Measurements from ENCODE around the gene GRIN2A.

GRIN2A gene

GRCh38 chr16:9868606-9869149, 313.6 kb downstream of the GRIN2A start:
- DNase-seq (ENCODE audit: low read depth in 1 of 2, low spot score in 1 of 2), result no peak

GRCh38 chr16:9867176-9867575, 315.1 kb downstream of the GRIN2A start:
- DNase-seq (ENCODE audit: low read depth in 1 of 2, low spot score in 1 of 2), result no peak

GRCh38 chr16:9864461-9864860, 317.8 kb downstream of the GRIN2A start:
- DNase-seq (ENCODE audit: low read depth in 1 of 2, low spot score in 1 of 2), result no peak

- no peak for DNase-seq (ENCODE audit: low read depth in 1 of 2, low spot score in 1 of 2)
Observed at GRCh38 chr16:9862327-9862726, 319.9 kb downstream of the GRIN2A start.

- no peak for DNase-seq (ENCODE audit: low read depth in 1 of 2, low spot score in 1 of 2)
Observed at GRCh38 chr16:9860876-9861275, 321.4 kb downstream of the GRIN2A start.

- DNase-seq (ENCODE audit: low read depth in 1 of 2, low spot score in 1 of 2), result no peak
Observed at GRCh38 chr16:9859701-9860327, 322.4 kb downstream of the GRIN2A start.

GRCh38 chr16:9854675-9855074, 327.6 kb downstream of the GRIN2A start:
- DNase-seq (ENCODE audit: low read depth in 1 of 2, low spot score in 1 of 2), result no peak

DNA sequence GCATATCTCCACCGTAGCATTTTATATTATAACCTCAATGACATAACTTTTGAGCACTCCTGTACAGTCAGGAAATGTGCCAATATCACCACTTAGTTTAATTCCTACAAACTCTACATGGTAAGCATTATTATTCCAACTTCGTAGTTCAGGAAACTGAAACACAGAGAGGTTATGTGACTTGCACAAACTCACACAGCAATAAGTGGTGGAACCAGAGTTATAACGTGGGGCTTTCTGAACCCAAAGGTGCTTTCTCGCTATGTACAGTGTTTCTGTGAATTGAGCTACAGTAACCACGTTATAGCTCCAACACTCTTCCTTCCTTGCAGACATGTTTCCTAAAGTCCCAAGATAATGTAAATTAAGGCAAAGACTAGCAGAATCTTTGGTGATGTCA, 330.2 kb downstream of the GRIN2A start:
- no peak for DNase-seq (ENCODE audit: low read depth in 1 of 2, low spot score in 1 of 2)

GRCh38 chr16:9850817-9851216, 331.4 kb downstream of the GRIN2A start:
- DNase-seq (ENCODE audit: low read depth in 1 of 2, low spot score in 1 of 2), result no peak

GRCh38 chr16:9849697-9850245, 332.5 kb downstream of the GRIN2A start:
- no peak for DNase-seq (ENCODE audit: low read depth in 1 of 2, low spot score in 1 of 2)

DNA sequence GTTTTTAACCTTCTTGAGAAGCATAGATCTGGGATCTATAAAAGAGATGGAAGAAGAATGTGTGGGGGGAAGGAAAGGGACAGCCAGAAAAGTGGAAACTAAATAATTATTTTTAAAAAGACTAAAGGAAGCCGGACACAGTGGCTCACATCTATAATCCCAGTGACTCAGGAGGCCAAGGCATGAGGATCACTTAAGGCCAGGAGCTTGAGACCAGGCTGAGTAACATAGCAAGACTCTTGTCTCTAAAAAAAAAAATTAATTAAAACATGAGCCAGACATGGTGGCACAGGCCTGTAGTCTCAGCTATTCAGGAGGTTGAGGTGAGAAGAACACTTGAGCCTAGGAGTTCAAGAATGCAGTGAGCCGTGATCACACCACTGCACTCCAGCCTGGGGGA, 335.1 kb downstream of the GRIN2A start:
- DNase-seq (ENCODE audit: low read depth in 1 of 2, low spot score in 1 of 2), result no peak

DNA sequence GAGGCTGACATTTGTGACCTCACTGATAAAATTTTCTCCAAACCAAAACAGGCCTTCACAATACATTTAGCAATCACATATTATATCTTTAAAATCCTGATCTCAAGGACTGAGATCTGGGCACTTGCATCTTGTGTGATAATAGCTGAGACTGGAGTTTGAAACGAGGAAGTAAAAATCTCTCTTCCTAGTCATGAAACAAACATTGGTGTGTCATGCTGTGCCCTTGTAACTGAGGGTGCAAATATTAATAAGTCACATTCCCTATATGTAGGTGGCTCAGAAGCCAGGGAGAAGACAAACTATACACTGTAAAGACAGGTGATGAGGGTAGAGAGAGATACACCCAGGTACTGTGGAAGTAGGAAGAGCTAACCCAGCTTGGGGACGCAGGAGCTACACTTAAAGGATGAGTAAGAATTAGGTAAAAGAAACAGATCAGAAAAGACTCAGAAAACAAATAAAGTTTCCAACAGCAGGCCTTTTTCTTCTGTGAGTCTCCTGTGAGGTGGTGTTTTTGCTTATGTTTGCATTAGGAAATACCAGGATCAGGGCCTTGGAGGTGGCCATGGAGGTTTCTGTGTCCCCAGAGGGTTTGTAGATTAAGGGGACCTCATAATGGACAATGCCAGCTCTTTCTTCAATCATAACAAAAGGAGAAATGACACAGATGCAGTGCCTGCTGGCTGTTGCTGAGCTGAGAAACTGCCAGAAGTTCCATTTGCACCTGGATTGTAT, 335.7 kb downstream of the GRIN2A start:
- no peak for DNase-seq (ENCODE audit: low read depth in 1 of 2, low spot score in 1 of 2)

DNA sequence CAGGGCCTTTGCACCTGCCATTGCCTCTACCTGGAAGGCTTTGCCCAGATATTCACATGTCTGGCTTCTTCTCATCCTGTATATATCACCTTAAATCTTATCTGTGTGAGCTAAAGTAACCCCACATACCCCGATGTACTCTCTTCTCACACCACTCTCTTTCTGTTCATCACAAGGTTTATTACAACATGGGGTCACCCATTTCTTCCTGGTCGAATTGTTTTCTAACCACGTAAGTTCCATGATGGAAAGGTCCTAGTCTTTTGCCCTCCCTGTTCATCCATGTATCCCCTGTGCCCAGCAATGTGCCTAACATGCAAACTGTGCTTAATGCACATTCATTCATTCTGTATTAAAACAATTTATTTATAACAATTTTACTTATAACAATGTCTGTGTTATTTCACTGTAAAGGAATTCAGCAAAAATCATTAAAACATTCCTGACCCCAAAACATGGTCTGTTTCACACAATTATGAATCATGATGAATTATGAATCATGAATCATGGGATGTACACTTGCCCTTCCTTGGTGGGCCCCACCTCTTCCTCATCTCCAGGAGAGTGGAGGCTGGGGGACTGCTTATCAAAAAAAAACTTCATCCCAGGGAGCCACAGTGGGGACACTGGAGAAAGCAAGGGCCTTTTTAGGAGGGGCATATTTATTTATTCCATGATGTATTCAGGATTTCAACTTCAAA, 336.4 kb downstream of the GRIN2A start:
- no peak for DNase-seq (ENCODE audit: low read depth in 1 of 2, low spot score in 1 of 2)

DNA sequence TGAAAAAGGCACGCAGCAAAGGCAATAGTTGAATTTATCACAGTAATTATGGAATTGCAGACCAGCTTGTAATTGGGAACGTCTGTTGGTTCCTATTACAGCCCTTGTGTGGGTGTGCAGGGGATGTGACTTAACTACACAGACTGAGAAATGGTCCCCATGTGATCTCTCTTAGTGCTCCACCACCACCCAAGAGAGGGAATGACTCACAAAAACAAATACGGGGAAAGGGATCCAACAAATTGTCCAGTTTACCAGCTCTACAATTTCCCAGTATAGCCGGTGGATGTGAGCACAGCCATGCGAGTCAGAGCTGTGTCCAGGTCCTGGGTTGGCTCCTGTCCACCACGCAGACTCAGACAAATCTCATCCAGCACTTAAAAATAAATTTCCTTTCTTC, 337.9 kb downstream of the GRIN2A start:
- no peak for DNase-seq (ENCODE audit: low read depth in 1 of 2, low spot score in 1 of 2)

DNA sequence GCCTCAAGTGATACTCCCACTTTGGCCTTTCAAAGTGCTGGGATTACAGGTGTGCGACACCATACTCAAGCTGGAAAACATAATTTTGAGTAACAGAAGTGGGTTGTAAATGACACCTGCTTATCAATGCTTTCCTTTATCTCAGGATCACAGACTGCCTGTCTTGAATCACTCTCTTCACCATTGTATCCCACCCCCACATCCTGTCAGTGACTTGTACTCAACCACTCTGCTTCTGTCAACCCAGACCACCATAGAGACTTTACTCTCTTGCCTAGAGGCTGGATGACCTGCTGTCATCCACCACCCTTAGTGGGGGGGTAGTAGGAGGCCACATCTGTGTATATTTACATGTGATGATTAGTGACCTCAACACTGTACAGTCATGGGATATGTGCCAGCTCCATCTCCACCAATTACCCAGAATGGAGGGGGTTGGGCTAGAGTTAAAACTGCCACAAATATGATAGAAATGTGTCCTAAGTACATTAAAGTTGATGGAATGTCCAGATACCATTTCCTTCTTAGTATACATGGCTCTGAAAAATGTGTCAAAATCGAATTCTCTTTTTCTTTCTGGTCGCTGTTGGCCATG, 338.7 kb downstream of the GRIN2A start:
- no peak for DNase-seq (ENCODE audit: low read depth in 1 of 2, low spot score in 1 of 2)

DNA sequence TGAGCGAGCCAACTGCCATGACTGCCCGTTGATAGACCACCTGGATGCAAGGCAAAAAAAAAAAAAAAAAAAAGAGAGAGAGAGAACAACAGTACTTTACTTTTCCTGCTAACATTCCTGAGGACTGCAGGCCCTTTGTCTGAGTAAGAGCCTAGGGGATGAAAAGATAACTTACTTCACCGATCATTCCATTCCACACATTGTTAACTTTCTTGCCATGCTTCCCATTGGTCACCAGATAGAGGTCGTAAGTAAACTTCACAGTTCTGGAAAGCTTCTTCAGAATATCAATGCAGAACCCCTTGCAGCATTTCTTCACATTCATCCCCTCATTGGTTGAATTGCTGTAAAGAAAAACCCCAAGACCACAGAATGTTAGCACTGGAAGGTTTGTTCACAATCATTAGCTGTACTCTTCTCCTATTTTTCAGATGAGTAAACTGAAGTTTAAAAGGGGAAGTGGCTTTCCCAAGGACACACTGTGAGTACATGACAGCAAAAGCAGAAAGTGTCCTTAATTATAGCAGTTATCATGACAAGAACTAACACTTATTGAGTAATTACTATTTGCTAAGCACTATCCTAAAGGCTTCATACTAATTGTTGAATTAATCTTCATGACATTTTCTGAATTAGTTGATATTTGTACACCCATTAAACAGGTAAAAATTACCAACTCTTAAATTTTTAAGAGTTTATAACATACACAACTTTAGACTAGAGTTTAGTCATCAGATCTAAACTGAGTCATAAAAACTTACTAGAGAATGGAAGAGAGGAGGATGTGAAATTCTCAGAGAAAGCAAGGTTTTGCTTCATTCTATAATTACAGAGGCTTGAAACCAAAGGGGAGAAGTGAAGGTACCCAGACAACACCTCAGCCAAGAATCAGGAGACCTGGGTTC, 341.2 kb downstream of the GRIN2A start:
- no peak for DNase-seq (ENCODE audit: low read depth in 1 of 2, low spot score in 1 of 2)

GRCh38 chr16:9837481-9837880, 344.7 kb downstream of the GRIN2A start:
- DNase-seq (ENCODE audit: low read depth in 1 of 2, low spot score in 1 of 2), result no peak

DNA sequence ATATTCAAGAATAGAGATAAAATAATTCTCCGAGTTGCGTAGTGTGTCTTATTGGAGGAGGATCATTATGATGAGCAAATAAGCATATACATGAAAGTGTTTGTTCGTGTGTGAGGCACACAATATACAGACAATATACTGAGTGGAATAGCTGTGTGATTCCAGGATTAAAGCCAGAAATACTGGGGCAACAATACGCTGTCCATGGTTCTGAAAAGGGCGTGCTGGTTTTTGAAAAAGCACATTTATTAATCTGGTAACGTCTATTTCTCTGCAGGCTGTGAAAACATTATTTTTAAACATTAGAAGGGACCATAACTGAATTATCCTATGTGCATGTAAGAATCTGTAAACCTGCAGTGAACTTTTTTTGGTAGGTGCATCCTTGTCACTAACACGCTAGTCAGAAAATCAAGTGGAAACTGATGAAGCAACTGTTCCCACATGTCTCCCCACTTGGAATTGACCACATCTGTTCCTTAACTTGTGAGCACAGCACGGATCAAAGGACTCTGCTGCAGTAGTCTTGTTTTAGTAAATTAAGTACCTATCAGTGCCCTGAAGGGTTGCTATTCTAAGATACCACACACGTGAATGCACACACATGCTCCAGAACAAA, 346.0 kb downstream of the GRIN2A start:
- DNase-seq (ENCODE audit: low read depth in 1 of 2, low spot score in 1 of 2), result no peak

GRCh38 chr16:9827062-9827752, 355.0 kb downstream of the GRIN2A start:
- DNase-seq (ENCODE audit: low read depth in 1 of 2, low spot score in 1 of 2), result no peak
